Measurements from ENCODE around the gene ZNF609.
A peak's percentile ranks its signal among the peaks of the same experiment; 100 is the strongest.

The ZNF609 gene

GRCh38 chr15:64460206-64460723 lies at the start of gene ZNF609:
ZNF609 (plus strand) TSS chr15:64460578; CDS start chr15:64499420, 38,842 bp downstream.
- DNase-seq (ENCODE audit: low read depth in 2 of 2), result peak; percentile 82 to 89

- no peak for DNase-seq (ENCODE audit: low read depth in 2 of 2)
These were observed 48.2 kb upstream of the ZNF609 start for GRCh38 chr15:64412216-64412615.

GRCh38 chr15:64422697-64423096 lies 37.7 kb upstream of the ZNF609 start:
- no peak for DNase-seq (ENCODE audit: low read depth in 2 of 2)

- no peak for DNase-seq (ENCODE audit: low read depth in 2 of 2)
These were observed 36.4 kb upstream of the ZNF609 start for GRCh38 chr15:64423970-64424369.

GRCh38 chr15:64425221-64425620 lies 35.2 kb upstream of the ZNF609 start:
- DNase-seq (ENCODE audit: low read depth in 2 of 2), result no peak

GRCh38 chr15:64426845-64427465 lies 33.4 kb upstream of the ZNF609 start:
- no peak for DNase-seq (ENCODE audit: low read depth in 2 of 2)

- no peak for DNase-seq (ENCODE audit: low read depth in 2 of 2)
These were observed 30.9 kb upstream of the ZNF609 start for GRCh38 chr15:64429448-64429847.

- no peak for DNase-seq (ENCODE audit: low read depth in 2 of 2)
These were observed 30.2 kb upstream of the ZNF609 start for GRCh38 chr15:64430000-64430735.

- no peak for DNase-seq (ENCODE audit: low read depth in 2 of 2)
These were observed 22.4 kb upstream of the ZNF609 start for GRCh38 chr15:64437982-64438381.

- DNase-seq (ENCODE audit: low read depth in 2 of 2), result no peak
These were observed 21.5 kb upstream of the ZNF609 start for GRCh38 chr15:64438653-64439447.

GRCh38 chr15:64441852-64442251 lies 18.5 kb upstream of the ZNF609 start:
- no peak for DNase-seq (ENCODE audit: low read depth in 2 of 2)

GRCh38 chr15:64443016-64443415 lies 17.4 kb upstream of the ZNF609 start:
- no peak for DNase-seq (ENCODE audit: low read depth in 2 of 2)

- no peak for DNase-seq (ENCODE audit: low read depth in 2 of 2)
These were observed 16.4 kb upstream of the ZNF609 start for GRCh38 chr15:64443747-64444621.

GRCh38 chr15:64444836-64445235 lies 15.5 kb upstream of the ZNF609 start:
- DNase-seq (ENCODE audit: low read depth in 2 of 2), result no peak

- no peak for DNase-seq (ENCODE audit: low read depth in 2 of 2)
These were observed 12.7 kb upstream of the ZNF609 start for GRCh38 chr15:64447536-64448315.

- no peak for DNase-seq (ENCODE audit: low read depth in 2 of 2)
These were observed 7.2 kb upstream of the ZNF609 start for GRCh38 chr15:64452988-64453688.

- no peak for DNase-seq (ENCODE audit: low read depth in 2 of 2)
These were observed 6.7 kb upstream of the ZNF609 start for GRCh38 chr15:64453689-64454037.

GRCh38 chr15:64454282-64454681 lies 6.1 kb upstream of the ZNF609 start:
- no peak for DNase-seq (ENCODE audit: low read depth in 2 of 2)

GRCh38 chr15:64455961-64456371 lies 4.4 kb upstream of the ZNF609 start:
- no peak for DNase-seq (ENCODE audit: low read depth in 2 of 2)

- no peak for DNase-seq (ENCODE audit: low read depth in 2 of 2)
These were observed 3.7 kb upstream of the ZNF609 start for GRCh38 chr15:64456634-64457108.

All from stimulated activated CD8-positive, alpha-beta memory T cell treated with anti-CD3 and anti-CD28 coated beads, Interleukin-2, amount 100 ng/mL, for 48 hours (primary cell).